ENCODE data around the gene ANXA7.

DNA sequence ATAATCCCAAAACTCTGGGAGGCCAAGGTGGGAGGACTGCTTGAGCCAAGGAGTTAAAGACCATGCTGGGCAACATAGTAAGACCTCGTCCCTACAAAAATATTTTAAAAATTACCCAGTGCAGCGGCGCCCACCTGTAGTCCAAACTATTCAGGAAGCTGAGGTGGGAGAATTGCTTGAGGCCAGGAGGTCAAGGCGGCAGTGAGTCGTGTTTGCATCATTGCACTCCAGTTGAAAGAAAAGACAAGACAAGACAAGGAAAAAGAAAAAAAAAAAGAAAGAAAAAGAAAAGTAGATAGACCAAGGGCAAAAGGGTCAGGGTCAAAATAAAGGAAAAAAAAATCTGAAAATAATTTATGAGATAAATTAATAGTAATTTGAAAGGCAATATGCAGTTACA, 5.8 kb downstream of the ANXA7 start:
- no peak for TF ChIP-seq MYC (IDR thresholded peaks at IDR 0.05; ENCODE audit: low read depth, low read length)
- TF ChIP-seq EZH2 (IDR thresholded peaks at IDR 0.05; ENCODE audit: borderline replicate concordance, low read depth, low read length, severe bottlenecking) = no peak
- TF ChIP-seq FOS (IDR thresholded peaks at IDR 0.05; ENCODE audit: borderline replicate concordance, insufficient read depth, low read length) = no peak
- no peak for TF ChIP-seq POLR2A (IDR thresholded peaks at IDR 0.05; ENCODE audit: low read depth, low read length)
- TF ChIP-seq, protein P1, sequence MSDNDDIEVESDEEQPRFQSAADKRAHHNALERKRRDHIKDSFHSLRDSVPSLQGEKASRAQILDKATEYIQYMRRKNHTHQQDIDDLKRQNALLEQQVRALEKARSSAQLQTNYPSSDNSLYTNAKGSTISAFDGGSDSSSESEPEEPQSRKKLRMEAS (IDR thresholded peaks at IDR 0.05; ENCODE audit: insufficient read depth, insufficient read length) = no peak
- TF ChIP-seq CTCF (IDR thresholded peaks at IDR 0.05; ENCODE audit: extremely low read depth in 1 of 2, insufficient read depth in 1 of 2, low read depth in 1 of 2, low read length in 2 of 2) = no peak
- no peak for TF ChIP-seq GATA2 (IDR thresholded peaks at IDR 0.05; ENCODE audit: insufficient read depth, insufficient read length, low read depth, low read length)
- no peak for TF ChIP-seq POLR2AphosphoS5 (IDR thresholded peaks at IDR 0.05; ENCODE audit: insufficient read depth, low read depth, low read length)

Data from endothelial cell of umbilical vein (primary cell).